ENCODE data around the gene AK1. TPM values are rescaled to one million over a fixed set of nuclear protein-coding genes. Genes with fewer than 3 reads are reported as not detected.

AK1 gene
- polyA plus RNA-seq, 1 of the 3 experiments (the other 2 are of a cell fraction), result 125 TPM

DNA sequence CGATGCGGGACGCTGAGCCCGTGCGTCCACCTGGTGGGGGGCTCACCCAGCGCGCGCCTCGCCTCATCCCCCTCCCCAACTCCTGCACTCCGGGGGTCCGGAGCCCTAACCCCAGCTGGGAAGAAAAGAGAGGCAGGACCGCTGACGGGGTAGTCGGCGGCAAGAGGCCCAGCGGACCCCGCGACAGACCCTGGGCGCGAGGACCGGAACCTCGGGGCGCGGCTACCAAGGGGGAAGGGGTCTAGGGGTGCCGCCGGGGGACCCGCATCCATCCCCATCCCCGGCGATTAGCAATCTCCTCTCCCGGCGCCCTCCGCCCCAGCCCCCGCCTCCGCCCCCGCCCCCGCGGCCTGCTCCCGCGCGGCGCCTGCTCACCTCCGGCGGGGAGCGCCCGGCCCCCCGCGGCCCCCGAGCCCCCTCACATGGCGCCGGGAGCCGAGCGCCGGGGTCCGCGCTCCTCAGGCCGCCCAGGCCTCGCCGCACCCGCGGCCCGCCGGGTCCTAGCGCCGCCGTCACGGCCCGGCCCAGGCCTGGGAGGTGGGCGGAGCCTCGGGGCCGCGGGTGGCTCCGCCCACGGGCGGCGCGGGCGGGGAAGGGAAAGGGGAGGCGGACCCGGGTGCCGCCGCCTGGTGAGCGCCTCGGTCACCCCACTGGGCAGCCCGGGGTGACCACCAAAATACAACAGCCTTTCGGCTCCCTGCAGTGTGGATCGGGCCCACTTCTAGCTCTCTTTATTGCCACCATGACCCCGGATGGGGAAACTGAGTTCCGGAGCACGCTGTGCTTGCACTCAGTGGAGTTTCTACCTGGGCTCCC lies 21.9 kb upstream of the AK1 start, which contains the start of gene ST6GALNAC6:
Gene ST6GALNAC6 (minus strand): TSS at position 476 of the 816 bp plus-strand sequence. CDS start 1,622 bp downstream, outside the sequence.
- Histone ChIP-seq H3K79me2 (ENCODE audit: insufficient read depth) (peaks cover 26% of the 10 kb centered on the region), H3K9ac (peak within 1 kb of the TSS; percentile 89), H3K9me2 (no peaks in the 10 kb centered on the region), H3K4me2 (peak within 1 kb of the TSS; percentile 98), H3K9me3 (no peaks in the 10 kb centered on the region), H3F3A (replicated peaks; ENCODE audit: insufficient read depth) (peaks cover 7% of the 10 kb centered on the region), H2AFZ (ENCODE audit: low read depth) (peak within 1 kb of the TSS; percentile 98), H3K36me3 (replicated peaks in 1 of 2; ENCODE audit: control insufficient read depth in 1 of 2, insufficient read depth in 2 of 2, low read length in 1 of 2) (peaks cover 20 to 25% of the 10 kb centered on the region in 2 experiments), H4K20me1 (ENCODE audit: insufficient read depth) (no peaks in the 10 kb centered on the region), H3K4me3 (ENCODE audit: low read depth in 2 of 2, low read length in 1 of 2) (peak within 1 kb of the TSS; percentile 88), H3K4me1 (ENCODE audit: control insufficient read depth in 1 of 2, insufficient read depth in 2 of 2, low read depth in 1 of 2, low read length in 1 of 2) (peaks cover 9 to 29% of the 10 kb centered on the region in 2 experiments; a peak in 2 of 4 replicates), H3K27ac (ENCODE audit: low read depth in 2 of 2, low read length in 1 of 2) (peak within 1 kb of the TSS; percentile 73 to 76), H3K27me3 (ENCODE audit: insufficient read depth) (no peaks in the 10 kb centered on the region)
- no peak for TF ChIP-seq RXRA (IDR thresholded peaks at IDR 0.05; ENCODE audit: borderline replicate concordance, low read depth)
- TF ChIP-seq, protein P1, sequence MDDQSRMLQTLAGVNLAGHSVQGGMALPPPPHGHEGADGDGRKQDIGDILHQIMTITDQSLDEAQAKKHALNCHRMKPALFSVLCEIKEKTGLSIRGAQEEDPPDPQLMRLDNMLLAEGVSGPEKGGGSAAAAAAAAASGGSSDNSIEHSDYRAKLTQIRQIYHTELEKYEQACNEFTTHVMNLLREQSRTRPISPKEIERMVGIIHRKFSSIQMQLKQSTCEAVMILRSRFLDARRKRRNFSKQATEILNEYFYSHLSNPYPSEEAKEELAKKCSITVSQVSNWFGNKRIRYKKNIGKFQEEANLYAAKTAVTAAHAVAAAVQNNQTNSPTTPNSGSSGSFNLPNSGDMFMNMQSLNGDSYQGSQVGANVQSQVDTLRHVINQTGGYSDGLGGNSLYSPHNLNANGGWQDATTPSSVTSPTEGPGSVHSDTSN (IDR thresholded peaks at IDR 0.05), result no peak
- TF ChIP-seq GABPA (IDR thresholded peaks at IDR 0.05; ENCODE audit: low read depth), result peak; percentile 39; the same call in 1 of the 2 replicates
- TF ChIP-seq, protein P2, sequence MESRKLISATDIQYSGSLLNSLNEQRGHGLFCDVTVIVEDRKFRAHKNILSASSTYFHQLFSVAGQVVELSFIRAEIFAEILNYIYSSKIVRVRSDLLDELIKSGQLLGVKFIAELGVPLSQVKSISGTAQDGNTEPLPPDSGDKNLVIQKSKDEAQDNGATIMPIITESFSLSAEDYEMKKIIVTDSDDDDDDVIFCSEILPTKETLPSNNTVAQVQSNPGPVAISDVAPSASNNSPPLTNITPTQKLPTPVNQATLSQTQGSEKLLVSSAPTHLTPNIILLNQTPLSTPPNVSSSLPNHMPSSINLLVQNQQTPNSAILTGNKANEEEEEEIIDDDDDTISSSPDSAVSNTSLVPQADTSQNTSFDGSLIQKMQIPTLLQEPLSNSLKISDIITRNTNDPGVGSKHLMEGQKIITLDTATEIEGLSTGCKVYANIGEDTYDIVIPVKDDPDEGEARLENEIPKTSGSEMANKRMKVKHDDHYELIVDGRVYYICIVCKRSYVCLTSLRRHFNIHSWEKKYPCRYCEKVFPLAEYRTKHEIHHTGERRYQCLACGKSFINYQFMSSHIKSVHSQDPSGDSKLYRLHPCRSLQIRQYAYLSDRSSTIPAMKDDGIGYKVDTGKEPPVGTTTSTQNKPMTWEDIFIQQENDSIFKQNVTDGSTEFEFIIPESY (IDR thresholded peaks at IDR 0.05; ENCODE audit: borderline replicate concordance, low read depth), result no peak
- no peak; the same call in 1 of the 2 replicates for TF ChIP-seq SIN3A (IDR thresholded peaks at IDR 0.05; ENCODE audit: borderline replicate concordance, low read depth, low read length)
- TF ChIP-seq TAF1 (IDR thresholded peaks at IDR 0.05; ENCODE audit: borderline replicate concordance, low read depth, low read length), result peak; percentile 31; the same call in 1 of the 2 replicates
- TF ChIP-seq, protein P3, sequence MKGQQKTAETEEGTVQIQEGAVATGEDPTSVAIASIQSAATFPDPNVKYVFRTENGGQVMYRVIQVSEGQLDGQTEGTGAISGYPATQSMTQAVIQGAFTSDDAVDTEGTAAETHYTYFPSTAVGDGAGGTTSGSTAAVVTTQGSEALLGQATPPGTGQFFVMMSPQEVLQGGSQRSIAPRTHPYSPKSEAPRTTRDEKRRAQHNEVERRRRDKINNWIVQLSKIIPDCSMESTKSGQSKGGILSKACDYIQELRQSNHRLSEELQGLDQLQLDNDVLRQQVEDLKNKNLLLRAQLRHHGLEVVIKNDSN (IDR thresholded peaks at IDR 0.05; ENCODE audit: borderline replicate concordance, low read depth), result no peak
- TF ChIP-seq MXI1 (IDR thresholded peaks at IDR 0.05; ENCODE audit: low read depth, low read length), result peak; percentile 61; the same call in 1 of the 2 replicates
- ChIA-PET CTCF (interaction anchor here (1.2 to 2.0 kb wide), 4 partner anchors 10 to 164 kb away, joined by 3 to 11 read pairs (median 5); partner anchors contain the start of gene TOR2A), POLR2A (interaction anchor here (0.7 to 1.3 kb wide), 2 partner anchors 14 to 17 kb away, joined by 3 to 7 read pairs; partner anchors contain the start of gene ST6GALNAC4)
- DNase-seq, result peak; percentile 98
- WGBS (ENCODE audit: low lambda C conversion rate), result 6% methylated on average over 7 of the region's 89 CpGs
